DOHH2 (cell line): Measurements from ENCODE around the gene RANGAP1.

ENCODE experiments used
- CTCF ChIP-seq: fragments of 200-600 bp; sonication (generic); IDR thresholded peaks from one replicate; pipeline ENCODE4 v1.5.1; 2014; ENCODE audit warnings: antibody characterized with exemption, mild to moderate bottlenecking, low read depth, low read length; ENCODE audit not compliant: poor library complexity, severe bottlenecking
- EZH2phosphoT487 ChIP-seq: fragments of 200-600 bp; sonication (generic); IDR thresholded peaks from 2 replicates; pipeline ENCODE4 v1.6.1; 2017; ENCODE audit warnings: borderline replicate concordance, mild to moderate bottlenecking, antibody characterized with exemption, low read length, moderate library complexity, mixed read lengths

GRCh38 chr22:41198027-41198580 is 87.9 kb downstream of the RANGAP1 start:
- TF ChIP-seq CTCF = no peak
- TF ChIP-seq EZH2phosphoT487 = no peak
